CD14-positive monocyte (primary cell): Measurements from ENCODE around the gene SCUBE1. TPM values are rescaled to one million over a fixed set of nuclear protein-coding genes. Genes with fewer than 3 reads are reported as not detected.

Experiments used
- DNase-seq, 3 donors: peaks; one replicate each; pipeline ENCODE4 v3.0.0-alpha.2; 2011 to 2022
- H2AFZ ChIP-seq: 2 replicates; pipeline ENCODE4 v1.6.0; 2012; ENCODE audit warnings: mild to moderate bottlenecking, low read depth, low read length, inconsistent platforms; ENCODE audit not compliant: insufficient read depth, poor library complexity, severe bottlenecking
- H3K27ac ChIP-seq, 2 donors: 1 replicate in 1 of 2; 2 replicates in 1 of 2; pipeline ENCODE4 v1.5.1; 2012 to 2013; ENCODE audit warnings: low read length in 2 of 2, control low read depth in 1 of 2, inconsistent platforms in 1 of 2, low read depth in 1 of 2, mild to moderate bottlenecking in 1 of 2
- H3K27me3 ChIP-seq, 2 donors: one replicate each; pipeline versions ENCODE4 v1.6.0 to v1.6.1; 2011 to 2013; ENCODE audit warnings: low read length in 2 of 2; ENCODE audit not compliant: control insufficient read depth in 2 of 2, insufficient read depth in 2 of 2
- H3K36me3 ChIP-seq, 2 donors: replicated peaks in 1 of 2; 1 replicate in 1 of 2; 2 replicates in 1 of 2; pipeline versions ENCODE4 v1.5.1 to v1.6.1; 2012 to 2013; ENCODE audit warnings: low read length in 2 of 2, control low read depth in 1 of 2, inconsistent platforms in 1 of 2, mild to moderate bottlenecking in 1 of 2; ENCODE audit not compliant: insufficient read depth in 2 of 2, control insufficient read depth in 1 of 2
- H3K4me1 ChIP-seq, 2 donors: 1 replicate in 1 of 2; 2 replicates in 1 of 2; pipeline versions ENCODE4 v1.5.1 to v1.6.1; 2012 to 2013; ENCODE audit warnings: low read length in 2 of 2, control low read depth in 1 of 2, inconsistent platforms in 1 of 2, mild to moderate bottlenecking in 1 of 2, moderate library complexity in 1 of 2; ENCODE audit not compliant: insufficient read depth in 2 of 2, control insufficient read depth in 1 of 2
- H3K4me2 ChIP-seq: replicated peaks from 2 replicates; pipeline ENCODE3; 2012; ENCODE audit warnings: low read length, moderate library complexity, mild to moderate bottlenecking; ENCODE audit not compliant: poor library complexity, severe bottlenecking; ENCODE audit errors: extremely low read depth
- H3K4me3 ChIP-seq, 3 experiments: fragments of 200-600 bp in 1 of 3; sonication (generic) in 1 of 3; replicated peaks in 1 of 3; 1 replicate in 2 of 3; 2 replicates in 1 of 3; pipeline ENCODE4 v1.5.1; 2011 to 2013; ENCODE audit warnings: low read length in 3 of 3, mild to moderate bottlenecking in 3 of 3, control low read depth in 2 of 3, low read depth in 2 of 3, inconsistent platforms in 1 of 3, moderate library complexity in 1 of 3
- H3K79me2 ChIP-seq: 2 replicates; pipeline ENCODE4 v1.6.0; 2012; ENCODE audit warnings: mild to moderate bottlenecking, control low read depth, inconsistent platforms, low read length, moderate library complexity; ENCODE audit not compliant: insufficient read depth
- H3K9ac ChIP-seq: 2 replicates; pipeline ENCODE4 v1.6.0; 2017; ENCODE audit warnings: low read length, mild to moderate bottlenecking; ENCODE audit not compliant: insufficient read depth, poor library complexity, severe bottlenecking
- H3K9me3 ChIP-seq, 2 donors: replicated peaks in 1 of 2; 1 replicate in 1 of 2; 2 replicates in 1 of 2; pipeline versions ENCODE4 v1.5.1 to v1.6.1; 2012 to 2013; ENCODE audit warnings: low read length in 2 of 2, control low read depth in 1 of 2; ENCODE audit not compliant: control insufficient read depth in 1 of 2, insufficient read depth in 1 of 2
- H4K20me1 ChIP-seq: 2 replicates; pipeline ENCODE4 v1.6.0; 2012; ENCODE audit warnings: mild to moderate bottlenecking, low read length, control low read depth, moderate library complexity; ENCODE audit not compliant: insufficient read depth
- H3K27ac Mint-ChIP-seq, 7 donors: one replicate each; pipeline ENCODE4 v1.8.0; 2020; ENCODE audit warnings: mild to moderate bottlenecking in 7 of 7, mixed read lengths in 7 of 7, moderate library complexity in 6 of 7, inconsistent platforms in 2 of 7
- H3K27me3 Mint-ChIP-seq, 3 donors: one replicate each; pipeline ENCODE4 v1.8.0; 2021 to 2022; ENCODE audit warnings: low read depth in 3 of 3, mild to moderate bottlenecking in 3 of 3, mixed read lengths in 3 of 3, moderate library complexity in 3 of 3, inconsistent platforms in 1 of 3
- H3K36me3 Mint-ChIP-seq, 2 donors: one replicate each; pipeline ENCODE4 v1.8.0; 2020; ENCODE audit warnings: mixed read lengths in 2 of 2, inconsistent platforms in 1 of 2, mild to moderate bottlenecking in 1 of 2
- H3K4me1 Mint-ChIP-seq: one replicate; pipeline ENCODE4 v1.8.0; 2020; ENCODE audit warnings: mild to moderate bottlenecking, mixed read lengths
- H3K4me3 Mint-ChIP-seq, 2 donors: one replicate each; pipeline ENCODE4 v1.8.0; 2020; ENCODE audit warnings: mild to moderate bottlenecking in 2 of 2, mixed read lengths in 2 of 2, moderate library complexity in 1 of 2
- H3K9me3 Mint-ChIP-seq, 7 donors: one replicate each; pipeline ENCODE4 v1.8.0; 2020 to 2022; ENCODE audit warnings: mixed read lengths in 7 of 7, mild to moderate bottlenecking in 6 of 7, moderate library complexity in 6 of 7, inconsistent platforms in 2 of 7
- CTCF ChIP-seq: fragments of 200-600 bp; IDR thresholded peaks from one replicate; pipeline ENCODE4 v1.8.0; 2022; ENCODE audit warnings: antibody characterized with exemption, mild to moderate bottlenecking
- WGBS: methylation state at CpG from one replicate; pipeline ENCODE4 v1.1.5; 2013; ENCODE audit warnings: missing lambda C conversion rate; ENCODE audit not compliant: insufficient coverage; 5-methylcytosine and 5-hydroxymethylcytosine counted together
- intact Hi-C, 2 donors: fragments of 100-400 bp; cut with micrococcal nuclease; formaldehyde crosslinking; loops; one replicate each; pipeline versions ENCODE4 v1.15.0 to v1.15.1; 2023
- polyA plus RNA-seq, 3 donors: library from polyadenylated mRNA; depleted of rRNA in 1 of 3; unstranded in 2 of 3; stranded (reverse) in 1 of 3; fragments of 300-500 nt in 2 of 3; fragments of >200 nt in 1 of 3; fragmentation: Illumina TruSeq in 2 of 3; gene quantifications; 1 replicate in 2 of 3; 2 replicates in 1 of 3; pipeline ENCODE4 v1.2.3, GENCODE V29; 2012 to 2021

SCUBE1 gene
- polyA plus RNA-seq, 3 donors = 0.20 to 0.32 (median 0.26) TPM

GRCh38 chr22:43289531-43289963 lies 53.6 kb downstream of the SCUBE1 start:
- H3K9ac ChIP-seq = peak overlapping the region; percentile 1
- Mint-ChIP-seq H3K27ac (peak overlapping the region in 1 of 7 donors; percentile 66), H3K9me3 (peaks cover 0 to 2% (median 0%) of the 10 kb centered on the region in 7 donors), H3K36me3 (no peaks in the 10 kb centered on the region), H3K4me1 (peaks cover 27% of the 10 kb centered on the region), H3K4me3 (peak overlapping the region in 1 of 2 donors; percentile 41), H3K27me3 (peaks cover 0 to 9% (median 4%) of the 10 kb centered on the region in 3 donors)
- peak; percentile 2 to 37 (median 10) for DNase-seq
- no peaks in the 10 kb centered on the region for H3K79me2 ChIP-seq
- no peak overlapping the region for H3K4me2 ChIP-seq
- no peak overlapping the region for H3K4me3 ChIP-seq
- H3K9me3 ChIP-seq = no peaks in the 10 kb centered on the region
- no peak overlapping the region for H3K27ac ChIP-seq
- intact Hi-C loops = no loop called here
- H3K27me3 ChIP-seq = no peaks in the 10 kb centered on the region
- H3K36me3 ChIP-seq = no peaks in the 10 kb centered on the region
- 36% methylated on average over 12 of the region's 13 CpGs for WGBS
- TF ChIP-seq CTCF = no peak
- H4K20me1 ChIP-seq = no peaks in the 10 kb centered on the region
- peaks cover 26 to 28% of the 10 kb centered on the region in 2 donors for H3K4me1 ChIP-seq
- peak overlapping the region; percentile 32 for H2AFZ ChIP-seq

- no peak for TF ChIP-seq CTCF
- no peaks in the 10 kb centered on the region for H3K9me3 ChIP-seq
- intact Hi-C loops = no loop called here
- H3K4me1 ChIP-seq = peaks cover 23 to 24% of the 10 kb centered on the region in 2 donors
- no peak overlapping the region for H2AFZ ChIP-seq
- no peaks in the 10 kb centered on the region for H3K27me3 ChIP-seq
- H3K27ac Mint-ChIP-seq = no peak overlapping the region
- H3K4me3 ChIP-seq = no peak overlapping the region
- H3K36me3 Mint-ChIP-seq = no peaks in the 10 kb centered on the region
- peak overlapping the region; percentile 1 for H3K9ac ChIP-seq
- peaks cover 23% of the 10 kb centered on the region for H3K4me1 Mint-ChIP-seq
- H3K36me3 ChIP-seq = no peaks in the 10 kb centered on the region
- no peak for DNase-seq
- H3K79me2 ChIP-seq = no peaks in the 10 kb centered on the region
- no peak overlapping the region for H3K27ac ChIP-seq
- H3K9me3 Mint-ChIP-seq = peaks cover 0 to 2% (median 0%) of the 10 kb centered on the region in 7 donors
- no peaks in the 10 kb centered on the region for H4K20me1 ChIP-seq
- H3K4me2 ChIP-seq = no peak overlapping the region
- WGBS = 97% methylated on average over 10 of the region's 12 CpGs
- H3K27me3 Mint-ChIP-seq = peaks cover 0 to 9% (median 4%) of the 10 kb centered on the region in 3 donors
- no peak overlapping the region for H3K4me3 Mint-ChIP-seq
Observed at GRCh38 chr22:43288807-43289420, 54.3 kb downstream of the SCUBE1 start.
